Measurements from ENCODE around the gene ZMIZ1.

ZMIZ1 gene

DNA sequence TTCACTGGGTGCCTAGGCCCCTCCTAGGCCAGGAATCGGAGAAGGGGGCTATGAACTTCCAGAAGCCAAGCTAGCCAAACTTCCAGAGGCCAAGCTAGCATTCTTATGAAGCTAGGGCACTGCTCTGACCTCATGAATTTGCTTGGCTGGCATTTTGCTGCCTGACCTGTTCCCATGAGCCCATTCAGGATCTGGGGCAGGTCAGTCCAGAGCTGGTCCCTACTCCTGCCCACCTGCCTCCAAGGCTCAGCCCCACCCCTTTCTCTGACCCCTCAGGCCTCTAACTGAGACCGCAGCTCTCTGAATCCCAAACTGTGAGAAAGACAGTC is 277.2 kb downstream of the ZMIZ1 start:
- DNase-seq (ENCODE audit: low read depth) = no peak

- no peak for DNase-seq (ENCODE audit: low read depth)
These were observed 277.8 kb downstream of the ZMIZ1 start for GRCh38 chr10:79346388-79347225.

GRCh38 chr10:79347226-79347893 is 278.6 kb downstream of the ZMIZ1 start, which contains the start of gene PPIF:
PPIF (plus strand) TSS chr10:79347469; CDS start chr10:79347549, 80 bp downstream.
- peak; percentile 50 for DNase-seq (ENCODE audit: low read depth)

- DNase-seq (ENCODE audit: low read depth) = no peak
These were observed 279.3 kb downstream of the ZMIZ1 start for GRCh38 chr10:79347894-79348639.

GRCh38 chr10:79348640-79348988 is 279.8 kb downstream of the ZMIZ1 start:
- DNase-seq (ENCODE audit: low read depth) = no peak

- no peak for DNase-seq (ENCODE audit: low read depth)
These were observed 280.3 kb downstream of the ZMIZ1 start for GRCh38 chr10:79349072-79349491.

DNA sequence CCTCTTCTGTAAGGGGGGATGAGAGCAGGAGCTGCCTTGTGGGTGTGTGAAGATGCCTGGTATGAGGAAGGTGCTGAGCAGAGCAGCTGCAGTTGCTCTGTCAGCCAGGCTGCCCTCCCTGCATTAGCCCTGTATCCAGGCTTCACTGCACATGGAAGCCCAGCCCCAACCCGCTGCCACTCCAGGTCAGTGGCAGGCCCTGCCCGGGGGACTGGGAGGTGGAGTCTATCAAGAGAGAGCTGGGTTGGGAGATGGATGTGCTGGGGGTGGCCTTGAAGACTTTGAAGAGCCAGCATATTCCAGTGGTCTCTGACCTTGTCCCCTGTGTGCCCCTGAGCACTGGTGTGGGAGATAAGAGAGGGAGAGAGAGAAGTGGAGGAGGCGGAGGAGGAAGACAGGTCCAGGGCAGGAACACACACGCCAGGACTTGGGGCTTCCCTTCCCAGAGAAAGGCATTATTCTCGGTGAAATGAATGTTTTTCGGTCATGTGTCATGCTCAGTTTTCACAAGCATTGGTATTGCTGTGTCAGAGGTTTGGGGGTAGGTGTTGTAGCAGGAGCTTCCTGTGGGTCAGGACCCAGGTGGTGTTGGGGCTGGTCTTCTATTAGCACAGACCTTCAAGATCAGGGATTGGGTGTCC is 281.1 kb downstream of the ZMIZ1 start:
- DNase-seq (ENCODE audit: low read depth) = no peak

DNA sequence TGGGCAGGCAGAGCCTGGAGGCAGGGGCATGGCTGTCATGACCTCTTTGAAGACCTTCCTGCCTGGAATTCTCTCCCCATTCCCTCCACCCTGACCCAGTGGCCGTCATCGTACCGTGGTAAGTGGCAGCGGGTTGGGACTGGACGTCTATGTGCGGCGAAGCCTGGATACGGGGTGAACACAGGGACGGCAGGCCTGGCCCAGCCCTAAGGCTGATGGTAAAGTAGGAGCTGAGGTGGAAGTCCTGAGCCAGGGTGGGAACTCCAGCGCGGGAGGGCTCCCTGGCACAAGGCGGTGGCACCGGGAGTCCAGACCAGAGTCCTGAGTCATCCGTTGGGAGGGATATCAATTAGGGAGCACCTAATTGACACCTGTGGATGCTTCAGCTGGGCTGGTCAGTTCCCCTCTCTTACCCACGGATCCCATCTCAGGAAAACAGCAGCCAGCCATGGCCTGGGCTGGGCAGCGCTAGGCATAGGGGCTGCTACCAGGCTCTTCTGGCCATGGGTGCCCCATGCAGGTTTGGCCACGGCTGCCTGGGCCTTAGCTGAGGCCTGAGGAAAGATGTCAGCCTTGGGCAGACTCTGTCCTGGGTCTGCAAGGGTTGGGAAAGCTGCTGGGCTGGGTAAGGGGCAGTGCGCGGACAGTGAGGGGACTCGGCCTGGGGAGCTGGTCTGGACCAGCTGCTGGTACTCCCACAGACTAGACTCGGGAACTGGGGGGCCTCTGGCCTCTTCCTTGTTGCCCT is 281.8 kb downstream of the ZMIZ1 start:
- DNase-seq (ENCODE audit: low read depth) = no peak

- no peak for DNase-seq (ENCODE audit: low read depth)
These were observed 282.6 kb downstream of the ZMIZ1 start for GRCh38 chr10:79351332-79351731.

GRCh38 chr10:79352035-79352877 is 283.5 kb downstream of the ZMIZ1 start:
- no peak for DNase-seq (ENCODE audit: low read depth)

DNA sequence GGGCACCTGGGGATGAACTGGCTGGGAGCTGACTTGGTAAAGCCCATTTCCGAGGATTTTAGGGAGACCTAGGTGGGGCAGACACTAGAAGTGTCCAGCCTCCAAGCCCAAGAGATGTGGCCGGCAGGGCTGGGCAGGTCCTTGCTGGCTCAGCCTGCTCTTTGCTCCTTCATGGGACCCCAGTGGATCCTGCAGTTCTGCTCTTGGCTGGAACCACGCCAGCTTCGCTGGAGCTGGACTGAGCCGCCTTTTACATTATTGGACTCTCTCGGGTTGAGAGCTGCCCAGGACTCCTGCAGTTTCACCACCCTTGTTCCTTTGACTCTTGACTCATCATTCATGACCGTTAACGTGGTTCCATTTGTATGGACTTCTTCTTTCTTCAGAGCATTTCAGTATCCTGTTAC is 284.2 kb downstream of the ZMIZ1 start:
- DNase-seq (ENCODE audit: low read depth) = no peak

GRCh38 chr10:79353726-79354125 is 285.0 kb downstream of the ZMIZ1 start:
- no peak for DNase-seq (ENCODE audit: low read depth)

- DNase-seq (ENCODE audit: low read depth) = no peak
These were observed 285.4 kb downstream of the ZMIZ1 start for GRCh38 chr10:79354141-79354540.

GRCh38 chr10:79354615-79355014 is 285.8 kb downstream of the ZMIZ1 start:
- DNase-seq (ENCODE audit: low read depth) = no peak

DNA sequence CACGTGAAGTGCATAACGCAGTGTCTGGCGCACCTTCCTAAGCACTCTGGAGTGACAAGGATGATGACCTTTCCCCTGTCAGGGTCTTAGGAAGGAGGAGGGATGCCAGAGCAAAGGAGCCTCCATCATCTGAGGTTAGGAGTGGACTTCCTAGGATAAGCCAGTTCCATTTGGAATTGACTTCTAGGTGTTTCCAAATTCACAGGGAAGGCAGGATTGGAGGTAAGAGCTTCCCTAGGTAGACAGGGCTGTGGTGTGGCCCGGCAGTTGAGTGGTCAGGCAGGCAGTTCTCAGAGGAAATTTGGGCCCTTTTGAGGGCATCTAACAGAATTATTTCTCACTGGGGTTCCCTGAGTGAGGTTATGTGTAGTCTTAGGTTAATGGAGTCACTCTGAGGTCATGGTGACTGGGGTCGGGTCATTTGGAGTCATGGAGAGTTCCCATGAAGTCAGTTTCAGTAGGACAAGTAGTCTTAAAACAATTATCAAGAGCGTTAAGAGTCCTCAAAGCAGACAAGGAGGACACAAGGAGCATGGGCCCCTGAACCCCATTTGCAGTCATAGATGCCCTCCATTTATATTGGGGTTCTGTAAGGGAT is 286.8 kb downstream of the ZMIZ1 start:
- DNase-seq (ENCODE audit: low read depth) = no peak

- DNase-seq (ENCODE audit: low read depth) = no peak
These were observed 287.3 kb downstream of the ZMIZ1 start for GRCh38 chr10:79356104-79356503.

GRCh38 chr10:79357180-79357579 is 288.4 kb downstream of the ZMIZ1 start:
- no peak for DNase-seq (ENCODE audit: low read depth)

DNA sequence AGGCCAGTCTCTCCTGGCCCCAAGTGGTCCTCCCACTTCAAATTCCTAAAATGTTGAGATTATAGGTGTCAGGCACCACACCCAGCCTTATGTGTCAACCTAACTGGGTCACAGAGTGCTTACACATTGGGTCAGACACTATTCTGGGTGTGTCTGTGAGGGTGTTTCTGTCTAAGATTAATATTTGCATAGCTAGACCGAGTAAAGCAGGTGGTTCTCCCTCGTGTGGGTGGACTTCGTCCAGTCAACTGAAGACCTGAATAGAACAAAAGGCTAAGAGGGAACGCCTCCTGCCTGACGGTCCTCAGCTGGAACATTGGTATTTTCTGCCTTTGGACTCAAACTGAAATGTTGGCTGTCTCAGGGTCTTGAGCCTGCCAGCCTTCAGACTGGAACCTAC is 290.0 kb downstream of the ZMIZ1 start:
- DNase-seq (ENCODE audit: low read depth) = no peak

GRCh38 chr10:79359816-79360498 is 291.2 kb downstream of the ZMIZ1 start:
- no peak for DNase-seq (ENCODE audit: low read depth)

Measured in HS-27A (cell line).